NB4 (cell line): ENCODE data around the gene SLC9C2.

Source experiments
- MAX ChIP-seq: IDR thresholded peaks from 2 replicates; pipeline ENCODE4 v1.6.1; 2011; ENCODE audit warnings: low read depth, low read length
- POLR2A ChIP-seq: IDR thresholded peaks from 2 replicates; pipeline ENCODE4 v1.6.1; 2011; ENCODE audit warnings: mild to moderate bottlenecking; ENCODE audit not compliant: insufficient read length; ENCODE audit errors: extremely low read depth
- TF ChIP-seq, protein P1 (sequence below): IDR thresholded peaks from one replicate; pipeline ENCODE4 v1.5.1; 2012; ENCODE audit warnings: low read depth, low read length

GRCh38 chr1:173504268-173504667 is 98.6 kb downstream of the SLC9C2 start:
- TF ChIP-seq, protein P1, sequence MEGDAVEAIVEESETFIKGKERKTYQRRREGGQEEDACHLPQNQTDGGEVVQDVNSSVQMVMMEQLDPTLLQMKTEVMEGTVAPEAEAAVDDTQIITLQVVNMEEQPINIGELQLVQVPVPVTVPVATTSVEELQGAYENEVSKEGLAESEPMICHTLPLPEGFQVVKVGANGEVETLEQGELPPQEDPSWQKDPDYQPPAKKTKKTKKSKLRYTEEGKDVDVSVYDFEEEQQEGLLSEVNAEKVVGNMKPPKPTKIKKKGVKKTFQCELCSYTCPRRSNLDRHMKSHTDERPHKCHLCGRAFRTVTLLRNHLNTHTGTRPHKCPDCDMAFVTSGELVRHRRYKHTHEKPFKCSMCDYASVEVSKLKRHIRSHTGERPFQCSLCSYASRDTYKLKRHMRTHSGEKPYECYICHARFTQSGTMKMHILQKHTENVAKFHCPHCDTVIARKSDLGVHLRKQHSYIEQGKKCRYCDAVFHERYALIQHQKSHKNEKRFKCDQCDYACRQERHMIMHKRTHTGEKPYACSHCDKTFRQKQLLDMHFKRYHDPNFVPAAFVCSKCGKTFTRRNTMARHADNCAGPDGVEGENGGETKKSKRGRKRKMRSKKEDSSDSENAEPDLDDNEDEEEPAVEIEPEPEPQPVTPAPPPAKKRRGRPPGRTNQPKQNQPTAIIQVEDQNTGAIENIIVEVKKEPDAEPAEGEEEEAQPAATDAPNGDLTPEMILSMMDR = no peak
- no peak for TF ChIP-seq POLR2A
- no peak for TF ChIP-seq MAX
